Fibroblast of lung (primary cell): ENCODE results near the gene SMCHD1.

Source experiments
- EZH2 ChIP-seq: IDR thresholded peaks from 2 replicates; pipeline ENCODE4 v1.5.1; 2012; ENCODE audit warnings: low read length, control low read depth, mild to moderate bottlenecking; ENCODE audit errors: missing control alignments
- TF ChIP-seq, protein P1 (sequence below), 2 donors: IDR thresholded peaks in 1 of 2; conservative IDR thresholded peaks in 1 of 2; 1 replicate in 1 of 2; 2 replicates in 1 of 2; pipeline ENCODE4 v1.5.1; 2011 to 2012; ENCODE audit warnings: low read length in 2 of 2, control low read depth in 1 of 2, inconsistent platforms in 1 of 2, low read depth in 1 of 2, mild to moderate bottlenecking in 1 of 2

DNA sequence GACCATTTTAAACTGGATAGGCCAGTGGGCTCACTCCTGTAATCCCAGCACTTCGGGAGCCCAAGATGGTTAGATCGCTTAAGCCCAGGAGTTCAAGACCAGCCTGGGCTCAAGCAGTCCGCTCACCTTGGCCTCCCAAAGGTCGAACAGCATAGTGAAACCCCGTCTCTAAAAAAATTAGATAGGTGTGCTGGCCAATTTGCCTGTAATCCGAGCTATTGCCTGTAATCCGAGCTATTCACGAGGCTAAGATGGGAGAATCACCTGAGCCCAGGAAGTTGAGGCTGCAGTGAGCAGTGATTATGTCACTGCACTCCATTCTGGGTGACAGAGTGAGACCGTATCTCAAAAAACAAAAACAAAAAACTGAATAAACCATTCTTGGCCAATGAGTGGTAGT, 138.6 kb downstream of the SMCHD1 start:
- TF ChIP-seq, protein P1, sequence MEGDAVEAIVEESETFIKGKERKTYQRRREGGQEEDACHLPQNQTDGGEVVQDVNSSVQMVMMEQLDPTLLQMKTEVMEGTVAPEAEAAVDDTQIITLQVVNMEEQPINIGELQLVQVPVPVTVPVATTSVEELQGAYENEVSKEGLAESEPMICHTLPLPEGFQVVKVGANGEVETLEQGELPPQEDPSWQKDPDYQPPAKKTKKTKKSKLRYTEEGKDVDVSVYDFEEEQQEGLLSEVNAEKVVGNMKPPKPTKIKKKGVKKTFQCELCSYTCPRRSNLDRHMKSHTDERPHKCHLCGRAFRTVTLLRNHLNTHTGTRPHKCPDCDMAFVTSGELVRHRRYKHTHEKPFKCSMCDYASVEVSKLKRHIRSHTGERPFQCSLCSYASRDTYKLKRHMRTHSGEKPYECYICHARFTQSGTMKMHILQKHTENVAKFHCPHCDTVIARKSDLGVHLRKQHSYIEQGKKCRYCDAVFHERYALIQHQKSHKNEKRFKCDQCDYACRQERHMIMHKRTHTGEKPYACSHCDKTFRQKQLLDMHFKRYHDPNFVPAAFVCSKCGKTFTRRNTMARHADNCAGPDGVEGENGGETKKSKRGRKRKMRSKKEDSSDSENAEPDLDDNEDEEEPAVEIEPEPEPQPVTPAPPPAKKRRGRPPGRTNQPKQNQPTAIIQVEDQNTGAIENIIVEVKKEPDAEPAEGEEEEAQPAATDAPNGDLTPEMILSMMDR (conservative IDR thresholded peaks at IDR 0.05 in 1 of 2, IDR thresholded peaks at IDR 0.05 in 1 of 2; ENCODE audit: low read depth in 1 of 2, low read length in 2 of 2), result no peak
- no peak for TF ChIP-seq EZH2
